DMS114 treated with DMSO at 0.1 percent for 48 hours (cell line): ENCODE data around the gene RDM1.

ENCODE experiments used
- DNase-seq: peaks from one replicate; lab custom pipeline; 2025; ENCODE audit not compliant: unreplicated experiment; lab: John Stamatoyannopoulos, UW

Gene RDM1

GRCh38 chr17:35934760-35935159 lies 4.2 kb upstream of the RDM1 start:
- no peak for DNase-seq

GRCh38 chr17:35932586-35932985 lies 2.0 kb upstream of the RDM1 start:
- DNase-seq, result no peak

- no peak for DNase-seq
Observed at GRCh38 chr17:35931794-35932425, 1.3 kb upstream of the RDM1 start.

- DNase-seq, result no peak
Observed at GRCh38 chr17:35927714-35928113, 2.9 kb downstream of the RDM1 start.

- DNase-seq, result no peak
Observed at GRCh38 chr17:35923609-35924114, 6.9 kb downstream of the RDM1 start.

- DNase-seq, result no peak
Observed at GRCh38 chr17:35920229-35920628, 10.3 kb downstream of the RDM1 start.

- DNase-seq, result no peak
Observed at GRCh38 chr17:35918665-35919064, 11.9 kb downstream of the RDM1 start.

GRCh38 chr17:35917519-35918213 lies 12.9 kb downstream of the RDM1 start:
- DNase-seq, result no peak

GRCh38 chr17:35915153-35915964 lies 15.2 kb downstream of the RDM1 start:
- DNase-seq, result no peak

GRCh38 chr17:35914354-35914753 lies 16.2 kb downstream of the RDM1 start:
- DNase-seq, result no peak

- DNase-seq, result no peak
Observed at GRCh38 chr17:35913609-35914008, 17.0 kb downstream of the RDM1 start.

GRCh38 chr17:35912942-35913341 lies 17.6 kb downstream of the RDM1 start:
- no peak for DNase-seq

- DNase-seq, result no peak
Observed at GRCh38 chr17:35912339-35912912, 18.1 kb downstream of the RDM1 start.

GRCh38 chr17:35909408-35909807 lies 21.2 kb downstream of the RDM1 start:
- no peak for DNase-seq

GRCh38 chr17:35907691-35908090 lies 22.9 kb downstream of the RDM1 start:
- DNase-seq, result no peak

- DNase-seq, result no peak
Observed at GRCh38 chr17:35906926-35907637, 23.5 kb downstream of the RDM1 start.

- no peak for DNase-seq
Observed at GRCh38 chr17:35906191-35906925, 24.2 kb downstream of the RDM1 start.

- DNase-seq, result no peak
Observed at GRCh38 chr17:35903451-35903850, 27.1 kb downstream of the RDM1 start.

GRCh38 chr17:35901631-35902175 lies 28.9 kb downstream of the RDM1 start:
- DNase-seq, result no peak
